NOMO-1 treated with DMSO at 0.1 percent for 48 hours (cell line): ENCODE data around the gene MAP3K12.
"Not testable (repeated sequence)": the region's sequence is repeated elsewhere in the genome, so short reads cannot be mapped to it uniquely, and the experiment has no call there.

Experiments
- DNase-seq: peaks from one replicate; lab custom pipeline; 2025; ENCODE audit not compliant: unreplicated experiment; lab: John Stamatoyannopoulos, UW

The MAP3K12 gene, protein sequence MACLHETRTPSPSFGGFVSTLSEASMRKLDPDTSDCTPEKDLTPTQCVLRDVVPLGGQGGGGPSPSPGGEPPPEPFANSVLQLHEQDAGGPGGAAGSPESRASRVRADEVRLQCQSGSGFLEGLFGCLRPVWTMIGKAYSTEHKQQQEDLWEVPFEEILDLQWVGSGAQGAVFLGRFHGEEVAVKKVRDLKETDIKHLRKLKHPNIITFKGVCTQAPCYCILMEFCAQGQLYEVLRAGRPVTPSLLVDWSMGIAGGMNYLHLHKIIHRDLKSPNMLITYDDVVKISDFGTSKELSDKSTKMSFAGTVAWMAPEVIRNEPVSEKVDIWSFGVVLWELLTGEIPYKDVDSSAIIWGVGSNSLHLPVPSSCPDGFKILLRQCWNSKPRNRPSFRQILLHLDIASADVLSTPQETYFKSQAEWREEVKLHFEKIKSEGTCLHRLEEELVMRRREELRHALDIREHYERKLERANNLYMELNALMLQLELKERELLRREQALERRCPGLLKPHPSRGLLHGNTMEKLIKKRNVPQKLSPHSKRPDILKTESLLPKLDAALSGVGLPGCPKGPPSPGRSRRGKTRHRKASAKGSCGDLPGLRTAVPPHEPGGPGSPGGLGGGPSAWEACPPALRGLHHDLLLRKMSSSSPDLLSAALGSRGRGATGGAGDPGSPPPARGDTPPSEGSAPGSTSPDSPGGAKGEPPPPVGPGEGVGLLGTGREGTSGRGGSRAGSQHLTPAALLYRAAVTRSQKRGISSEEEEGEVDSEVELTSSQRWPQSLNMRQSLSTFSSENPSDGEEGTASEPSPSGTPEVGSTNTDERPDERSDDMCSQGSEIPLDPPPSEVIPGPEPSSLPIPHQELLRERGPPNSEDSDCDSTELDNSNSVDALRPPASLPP

DNA sequence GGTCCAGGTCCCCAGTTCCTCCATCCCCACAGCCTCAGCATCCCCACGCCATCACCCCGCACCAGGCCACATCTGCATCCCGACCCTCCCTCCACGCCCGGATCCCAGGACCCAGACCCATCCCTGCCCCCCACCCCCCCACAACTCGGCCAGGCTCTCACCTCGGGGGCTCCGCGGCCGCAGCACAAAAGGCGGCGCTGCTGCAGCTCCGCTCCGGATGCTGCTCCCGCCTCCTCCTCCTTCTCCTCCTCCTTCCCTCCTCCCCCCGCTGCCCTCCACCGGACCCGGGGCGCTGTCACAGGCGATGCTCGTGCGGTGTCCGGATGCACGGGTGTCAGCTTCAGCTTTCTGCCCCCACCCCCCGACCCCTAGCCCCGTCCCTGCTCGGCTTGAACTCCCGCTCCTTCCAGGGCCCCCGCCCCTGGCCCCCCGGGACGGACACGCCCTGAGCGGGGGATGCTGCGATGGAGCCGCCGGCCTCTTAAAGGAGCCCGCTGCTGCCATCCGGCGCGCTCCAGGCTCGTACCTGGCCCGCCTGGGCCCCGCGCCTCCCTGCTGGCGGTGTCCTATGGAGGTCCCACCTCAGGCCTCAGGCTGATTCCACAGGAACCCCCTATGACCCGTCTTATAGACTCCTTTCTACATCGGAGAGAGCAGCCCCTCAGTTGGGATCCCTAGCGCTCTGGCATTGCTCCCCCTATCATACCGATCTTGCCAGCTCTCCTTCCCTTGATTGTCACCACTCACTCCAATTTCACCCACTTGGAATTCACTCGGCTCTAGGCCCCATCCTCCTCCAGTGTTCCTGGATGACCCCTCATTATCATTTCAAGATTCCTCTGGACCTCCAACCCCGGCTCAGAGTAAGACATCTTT is at the start of gene MAP3K12:
Gene MAP3K12 (minus strand): TSS at position 193 of the 876 bp plus-strand sequence. CDS start 12,067 bp downstream, outside the sequence.
- peak; percentile 28 for DNase-seq

DNA sequence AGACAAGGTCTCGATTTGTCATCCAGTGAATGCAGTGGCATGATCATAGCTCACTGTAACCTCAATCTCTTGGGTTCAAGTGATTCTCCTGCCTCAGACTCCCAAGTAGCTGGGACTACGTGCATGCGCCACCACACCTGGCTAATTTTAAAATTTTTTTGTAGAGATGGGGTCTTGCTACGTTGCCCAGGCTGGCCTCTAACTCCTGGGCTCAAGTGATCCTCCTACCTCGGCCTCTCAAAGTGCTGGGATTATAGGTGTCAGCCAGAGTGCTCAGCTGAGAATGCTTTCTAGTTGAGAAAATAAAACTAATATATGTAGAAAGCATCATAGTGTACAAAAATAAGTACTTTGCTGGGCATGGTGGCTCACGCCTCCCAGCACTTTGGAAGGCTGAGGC is 49.1 kb upstream of the MAP3K12 start:
- DNase-seq, result not testable (repeated sequence)

GRCh38 chr12:53543539-53543938 is 44.3 kb upstream of the MAP3K12 start:
- peak; percentile 56 for DNase-seq

- DNase-seq, result no peak
Observed at GRCh38 chr12:53539526-53539925, 40.3 kb upstream of the MAP3K12 start.

DNA sequence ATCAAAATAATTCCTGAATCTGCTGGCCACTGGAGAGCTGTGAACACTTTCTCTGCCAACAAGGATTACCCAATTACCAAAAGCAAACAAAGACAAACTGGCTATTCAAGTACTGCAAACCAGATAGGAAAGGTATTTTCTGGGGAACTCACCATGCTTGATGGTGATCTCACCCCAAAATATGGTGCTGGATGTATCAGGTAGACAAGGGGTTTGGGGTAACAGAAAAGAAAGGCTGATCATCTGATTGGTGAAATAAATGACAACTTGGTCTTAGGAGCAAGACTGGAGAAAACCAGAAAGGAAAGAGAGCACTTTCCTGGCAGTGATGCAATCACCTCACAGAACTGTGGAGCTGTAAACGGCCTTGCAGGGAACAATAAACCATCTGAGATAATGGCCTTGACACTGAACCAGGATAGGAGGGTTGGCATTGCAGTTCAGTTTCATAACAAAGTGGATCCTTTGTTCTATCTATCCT is 39.0 kb upstream of the MAP3K12 start:
- no peak for DNase-seq

DNA sequence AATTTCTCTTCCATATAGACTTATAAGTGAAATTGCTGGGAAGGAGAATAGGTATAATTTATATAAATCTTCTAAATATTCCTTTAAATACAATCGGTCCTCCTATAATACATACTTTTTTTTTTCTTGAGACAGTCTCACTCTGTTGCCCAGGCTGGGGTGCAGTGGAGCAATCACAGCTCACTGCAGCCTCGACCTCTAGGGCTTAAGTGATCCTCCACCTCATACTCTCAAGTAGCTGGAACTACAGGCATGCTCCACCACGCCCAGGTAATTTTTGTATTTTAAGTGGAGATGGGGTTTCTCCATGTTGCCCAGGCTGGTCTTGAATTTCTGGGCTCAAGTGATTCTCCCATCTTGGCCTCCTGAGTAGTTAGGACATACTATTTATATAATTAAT is 37.7 kb upstream of the MAP3K12 start:
- no peak for DNase-seq

DNA sequence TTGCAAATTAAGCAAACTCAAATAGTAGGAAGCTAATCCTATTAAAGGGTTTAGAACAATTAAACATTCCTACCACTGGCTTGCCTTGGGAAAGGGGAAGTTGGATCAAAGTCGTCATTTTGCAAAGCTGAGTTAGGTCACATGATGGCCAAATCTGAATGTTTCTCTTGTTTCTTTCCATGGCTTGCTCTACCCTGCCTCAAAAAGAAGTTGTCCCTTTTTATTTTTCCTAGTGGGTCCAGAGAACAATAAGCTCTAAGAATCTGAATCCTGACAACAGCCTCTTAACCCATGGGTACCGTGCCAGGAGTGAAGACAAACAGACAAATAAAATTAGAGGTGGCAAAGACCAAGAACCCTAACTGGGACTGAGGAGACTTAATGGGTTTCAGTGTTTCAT is 34.2 kb upstream of the MAP3K12 start:
- no peak for DNase-seq

DNA sequence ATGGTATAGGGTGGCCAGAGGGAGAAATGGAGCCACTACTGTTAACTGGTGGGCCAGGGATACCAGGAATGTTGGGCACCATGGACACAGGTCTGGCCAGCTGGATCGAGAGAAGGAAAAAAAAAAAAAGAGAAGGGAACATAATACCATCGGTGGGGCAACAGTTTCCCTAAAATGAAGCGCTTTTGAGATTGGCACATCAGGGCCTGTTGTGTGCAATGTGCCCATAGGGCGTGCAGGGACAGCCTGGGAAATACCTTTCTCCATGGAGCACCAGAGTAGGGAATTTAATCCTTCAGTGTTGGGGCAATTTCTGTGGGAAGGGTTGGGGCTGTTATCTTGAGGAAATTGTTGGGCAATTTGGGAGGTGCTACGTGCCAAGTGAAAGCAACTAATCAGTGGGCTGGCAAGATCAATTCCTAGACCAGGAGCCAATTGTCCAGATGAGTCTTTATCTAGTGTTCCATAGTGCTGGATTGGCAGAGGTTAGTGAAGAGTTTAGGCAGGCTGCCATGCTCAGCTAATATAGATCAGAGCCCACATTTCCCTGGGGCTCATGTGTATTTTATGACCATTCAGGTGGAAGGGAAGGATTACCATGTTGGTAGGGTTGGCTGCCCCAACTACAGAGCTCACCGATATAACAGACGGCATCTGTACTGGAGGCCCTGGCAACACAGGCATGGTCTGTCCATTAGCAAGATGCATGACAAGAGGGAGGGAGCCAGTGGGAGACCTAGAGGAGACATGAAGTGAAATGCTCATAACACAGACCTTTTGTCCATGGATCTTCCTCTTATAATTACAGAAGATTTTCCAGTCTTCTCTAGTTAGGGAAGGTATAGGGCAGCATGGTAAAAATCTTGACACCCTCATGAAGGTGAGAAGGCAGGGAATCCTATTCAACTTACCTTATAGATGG is 33.5 kb upstream of the MAP3K12 start:
- no peak for DNase-seq

DNA sequence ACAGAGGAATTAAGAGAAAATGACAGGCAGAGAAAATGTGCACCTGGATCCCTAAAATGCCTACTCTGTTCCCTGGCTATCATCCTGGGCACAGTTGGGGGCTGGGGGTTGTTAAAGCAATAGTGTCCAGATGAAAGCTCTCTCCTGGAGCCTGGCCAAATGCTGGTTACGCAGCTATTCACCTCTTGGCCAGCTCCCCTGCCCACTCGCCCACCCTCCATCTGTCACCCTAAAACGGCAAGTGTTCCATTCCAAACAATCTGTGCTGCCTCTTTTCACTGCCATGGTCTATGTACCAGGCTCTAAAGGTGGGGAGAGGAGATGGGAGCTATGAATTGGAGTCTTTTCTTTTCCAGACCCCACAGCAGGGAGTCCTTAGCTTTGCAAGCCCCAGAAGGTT is 32.8 kb upstream of the MAP3K12 start:
- no peak for DNase-seq

GRCh38 chr12:53530920-53531319 is 31.7 kb upstream of the MAP3K12 start:
- DNase-seq, result no peak

- no peak for DNase-seq
Observed at GRCh38 chr12:53530061-53530460, 30.8 kb upstream of the MAP3K12 start.

DNA sequence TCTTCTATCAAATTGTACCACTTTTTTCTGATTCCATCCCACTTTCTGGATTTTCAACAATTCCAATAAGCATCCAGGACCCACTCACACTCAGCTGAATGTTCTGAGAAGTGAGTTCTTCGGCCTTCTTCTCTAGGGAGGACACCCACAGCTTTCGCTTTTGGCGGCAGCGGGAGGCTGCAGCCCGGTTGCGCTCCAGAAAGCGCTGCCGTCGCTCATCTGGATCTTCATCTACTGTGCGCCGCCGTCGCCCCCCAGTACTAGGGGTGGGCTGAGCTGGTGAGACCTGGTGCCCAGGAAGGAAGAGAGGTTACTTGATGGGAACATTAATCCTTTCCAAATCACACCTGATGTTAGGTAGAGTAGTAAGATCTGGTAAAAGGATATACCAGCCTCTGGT is 25.2 kb upstream of the MAP3K12 start:
- DNase-seq, result no peak

GRCh38 chr12:53523131-53523530 is 23.9 kb upstream of the MAP3K12 start:
- no peak for DNase-seq

- no peak for DNase-seq
Observed at GRCh38 chr12:53518381-53518780, 19.1 kb upstream of the MAP3K12 start.

DNA sequence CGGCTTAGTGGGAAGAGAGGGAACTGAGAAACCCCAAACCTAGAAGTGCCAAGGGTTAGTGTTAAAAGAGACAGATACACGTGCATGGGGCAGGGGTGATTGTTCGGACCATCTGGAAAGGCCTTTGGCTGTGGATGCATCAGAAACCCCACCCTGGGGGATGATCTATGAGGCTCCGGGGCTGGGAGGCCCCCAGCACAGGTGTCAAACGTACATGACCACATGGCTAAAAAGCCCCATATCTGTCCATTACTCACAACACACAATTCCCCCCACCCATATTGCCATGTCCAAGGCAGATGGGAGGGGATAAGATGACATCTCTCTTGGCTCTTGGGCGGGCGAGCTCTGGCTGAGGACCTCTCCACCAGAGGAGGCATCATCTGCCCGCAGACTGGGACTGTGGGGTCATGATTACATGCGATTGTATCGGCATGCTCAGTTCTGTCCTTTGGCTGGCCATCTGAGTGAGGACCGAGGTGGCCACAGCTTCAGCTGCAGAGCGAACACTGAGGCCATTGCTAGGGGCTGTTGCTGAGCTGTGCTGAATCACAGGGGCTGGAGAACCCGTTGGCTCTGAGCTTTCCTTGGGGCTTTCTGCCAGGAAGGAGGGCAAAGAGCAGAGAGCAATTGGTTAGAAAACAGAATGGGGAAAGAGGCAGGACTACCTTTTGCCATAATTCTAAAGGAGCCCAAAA is 17.6 kb upstream of the MAP3K12 start:
- no peak for DNase-seq

- no peak for DNase-seq
Observed at GRCh38 chr12:53515291-53515680, 16.0 kb upstream of the MAP3K12 start.

- DNase-seq, result no peak
Observed at GRCh38 chr12:53514628-53515290, 15.5 kb upstream of the MAP3K12 start.

- DNase-seq, result no peak
Observed at GRCh38 chr12:53513712-53514410, 14.6 kb upstream of the MAP3K12 start.
